ENCODE measurements around the gene UTP3.
"Not testable (repeated sequence)": the region's sequence is repeated elsewhere in the genome, so short reads cannot be mapped to it uniquely, and the experiment has no call there.

Gene UTP3

DNA sequence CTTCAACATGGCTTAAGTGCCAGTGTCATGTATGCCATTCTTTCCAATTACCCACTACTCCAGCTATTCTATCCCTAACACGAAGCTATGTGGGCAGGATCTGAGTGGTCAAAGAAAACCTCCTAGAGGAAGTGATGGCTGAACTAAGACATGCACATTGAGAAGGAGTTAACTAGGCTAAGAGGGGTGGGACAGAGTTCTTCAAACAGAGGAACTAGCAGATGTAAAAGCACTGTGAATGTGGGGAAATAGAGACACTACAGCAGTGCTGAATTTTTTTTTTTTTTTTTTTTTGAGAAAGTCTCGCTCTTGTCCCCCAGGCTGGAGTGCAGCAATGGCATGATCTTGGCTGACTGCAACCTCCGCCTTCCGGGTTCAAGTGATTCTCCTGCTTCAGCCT lies 28.2 kb upstream of the UTP3 start:
- H3K4me3 ChIP-seq (ENCODE audit: low read length), result no peak overlapping the region
- no peak for TF ChIP-seq CTCF (conservative IDR thresholded peaks at IDR 0.05; ENCODE audit: low read depth, low read length)
- no peak for DNase-seq (ENCODE audit: low read depth)

- not testable (repeated sequence) for H3K4me3 ChIP-seq (ENCODE audit: low read length); DNase-seq (ENCODE audit: low read depth)
These were observed 26.9 kb upstream of the UTP3 start for GRCh38 chr4:70661309-70661922.

DNA sequence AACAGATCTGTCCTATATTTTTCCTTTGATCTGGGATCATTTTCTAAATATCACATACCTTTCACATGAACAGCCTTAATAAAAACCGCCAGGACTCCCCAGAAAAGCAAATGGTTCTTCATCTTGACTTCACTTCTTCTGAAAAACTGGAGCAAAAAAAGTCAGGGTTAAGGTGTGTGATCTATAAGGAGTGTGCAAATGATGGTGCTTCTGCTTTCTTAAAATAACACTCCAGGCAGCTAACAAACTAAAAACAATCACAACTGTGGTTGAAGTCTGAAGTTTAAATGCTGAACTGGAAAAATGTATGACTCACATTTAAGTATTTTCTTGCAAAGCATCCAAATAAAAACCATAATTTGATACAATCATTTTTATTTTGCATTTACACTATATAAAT lies 22.0 kb upstream of the UTP3 start, which contains the start of gene JCHAIN:
Gene JCHAIN, minus strand, starts transcription at position 140 of the 400 bp plus-strand sequence. Its CDS starts 18 bp downstream, at position 122.
- H3K4me3 ChIP-seq (ENCODE audit: low read length), result no peak within 1 kb of the TSS
- no peak for DNase-seq (ENCODE audit: low read depth)
- no peak for TF ChIP-seq CTCF (conservative IDR thresholded peaks at IDR 0.05; ENCODE audit: low read depth, low read length)

- DNase-seq (ENCODE audit: low read depth), result no peak
These were observed 20.4 kb upstream of the UTP3 start for GRCh38 chr4:70667740-70668535.

GRCh38 chr4:70670332-70671014 lies 17.9 kb upstream of the UTP3 start:
- no peak for TF ChIP-seq CTCF (conservative IDR thresholded peaks at IDR 0.05; ENCODE audit: low read depth, low read length)
- no peak overlapping the region for H3K4me3 ChIP-seq (ENCODE audit: low read length)
- no peak for DNase-seq (ENCODE audit: low read depth)

More at GRCh38 chr4:70667740-70668535, 20.4 kb upstream of the UTP3 start:
- TF ChIP-seq CTCF (conservative IDR thresholded peaks at IDR 0.05; ENCODE audit: low read depth, low read length), result no peak
- H3K4me3 ChIP-seq (ENCODE audit: low read length), result no peak overlapping the region

DNA sequence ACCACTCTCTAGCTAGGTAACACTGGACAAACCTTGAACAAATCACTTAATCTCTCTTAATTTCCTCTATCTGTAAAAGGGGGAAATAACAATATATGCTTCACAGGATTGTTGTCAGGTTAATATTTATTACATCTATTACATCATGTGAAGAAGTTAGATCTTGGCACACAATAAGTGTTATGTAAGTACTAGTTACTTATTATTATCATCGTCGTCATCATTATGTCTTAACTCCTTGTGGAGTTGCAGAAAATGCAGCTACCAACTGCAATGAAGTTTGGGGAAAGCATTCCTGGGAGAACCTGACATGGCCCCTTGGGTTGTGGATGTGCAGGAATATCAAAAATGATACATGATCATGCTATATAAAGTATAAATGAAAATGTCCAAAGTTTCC lies 17.2 kb upstream of the UTP3 start:
- DNase-seq (ENCODE audit: low read depth), result no peak
- TF ChIP-seq CTCF (conservative IDR thresholded peaks at IDR 0.05; ENCODE audit: low read depth, low read length), result no peak
- no peak overlapping the region for H3K4me3 ChIP-seq (ENCODE audit: low read length)

DNA sequence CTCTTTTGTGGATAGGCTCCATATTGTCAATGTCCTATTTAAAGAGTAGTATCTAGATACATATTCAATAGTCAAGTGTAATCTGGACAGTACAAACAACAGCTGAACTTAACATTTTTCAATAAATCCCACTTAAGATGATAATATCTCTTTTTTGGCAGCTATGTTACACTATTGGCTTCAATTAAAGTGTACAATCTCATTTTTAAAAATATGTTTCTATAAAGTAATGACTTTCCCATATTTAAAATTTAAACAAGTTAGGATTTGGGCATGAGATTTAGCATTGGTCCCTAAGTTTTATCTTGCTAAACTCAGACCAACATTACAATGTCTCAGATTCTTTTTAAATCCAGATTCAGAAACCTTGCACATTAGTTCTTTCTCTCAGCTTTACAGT lies 14.1 kb upstream of the UTP3 start:
- no peak overlapping the region for H3K4me3 ChIP-seq (ENCODE audit: low read length)
- TF ChIP-seq CTCF (conservative IDR thresholded peaks at IDR 0.05; ENCODE audit: low read depth, low read length), result no peak
- DNase-seq (ENCODE audit: low read depth), result no peak

Measured in retinal pigment epithelial cell (primary cell).